GM23338 (cell line): ENCODE data around the gene C1orf116. TPM values are rescaled to one million over a fixed set of nuclear protein-coding genes. Genes with fewer than 3 reads are reported as not detected.

Source experiments
- ATAC-seq: fragments of 200-7000 bp; cut with Tn5 transposase; 3 replicates; pipeline ENCODE4 v1.9.1; 2020
- DNase-seq: peaks from one replicate; pipeline ENCODE4 v3.0.0-alpha.2; 2015; ENCODE audit warnings: low spot score
- H2AFZ ChIP-seq: fragments of 200-600 bp; sonication (generic); 2 replicates; pipeline ENCODE4 v1.8.0; 2016; ENCODE audit warnings: antibody characterized with exemption, mild to moderate bottlenecking, moderate library complexity
- H3F3A ChIP-seq: fragments of 200-600 bp; sonication (generic); replicated peaks from 2 replicates; pipeline ENCODE4 v1.8.0; 2017; ENCODE audit warnings: antibody characterized with exemption, mixed run types, low read depth
- H3K27ac ChIP-seq: fragments of 200-600 bp; sonication (generic); 2 replicates; pipeline ENCODE4 v1.6.1; 2016; ENCODE audit warnings: low read depth
- H3K27me3 ChIP-seq: fragments of 200-600 bp; sonication (generic); 2 replicates; pipeline ENCODE4 v1.8.0; 2016; ENCODE audit warnings: mild to moderate bottlenecking, mixed run types, moderate library complexity; ENCODE audit not compliant: insufficient read depth
- H3K36me3 ChIP-seq: fragments of 200-600 bp; sonication (generic); 2 replicates; pipeline ENCODE4 v1.8.0; 2016; ENCODE audit warnings: mild to moderate bottlenecking; ENCODE audit not compliant: insufficient read depth
- H3K4me1 ChIP-seq: fragments of 200-600 bp; sonication (generic); 2 replicates; pipeline ENCODE4 v1.8.0; 2016; ENCODE audit warnings: mild to moderate bottlenecking, moderate library complexity; ENCODE audit not compliant: insufficient read depth
- H3K4me2 ChIP-seq: fragments of 200-600 bp; sonication (generic); 2 replicates; pipeline ENCODE4 v1.7.1; 2017; ENCODE audit warnings: mixed run types
- H3K4me3 ChIP-seq: fragments of 200-600 bp; sonication (generic); 2 replicates; pipeline ENCODE4 v1.6.1; 2016; ENCODE audit warnings: mixed run types
- H3K79me2 ChIP-seq: fragments of 200-600 bp; sonication (generic); replicated peaks from 2 replicates; pipeline ENCODE4 v1.8.0; 2017; ENCODE audit warnings: mild to moderate bottlenecking; ENCODE audit not compliant: insufficient read depth
- H3K9me2 ChIP-seq: fragments of 200-600 bp; sonication (generic); 2 replicates; pipeline ENCODE4 v1.8.0; 2017; ENCODE audit not compliant: insufficient read depth
- H4K20me1 ChIP-seq: fragments of 200-600 bp; sonication (generic); replicated peaks from 2 replicates; pipeline ENCODE4 v1.8.0; 2017; ENCODE audit warnings: mild to moderate bottlenecking; ENCODE audit not compliant: insufficient read depth
- H3K27ac Mint-ChIP-seq: 2 replicates; pipeline ENCODE4 v1.8.0; 2020; ENCODE audit warnings: inconsistent platforms, mild to moderate bottlenecking, moderate library complexity, mixed read lengths
- H3K27me3 Mint-ChIP-seq: 3 replicates; pipeline ENCODE4 v1.8.0; 2022; ENCODE audit warnings: low read depth, mild to moderate bottlenecking, moderate library complexity, mixed read lengths, inconsistent platforms; ENCODE audit not compliant: insufficient read depth, poor library complexity
- H3K36me3 Mint-ChIP-seq: 3 replicates; pipeline ENCODE4 v1.8.0; 2021; ENCODE audit warnings: low read depth, mild to moderate bottlenecking, inconsistent platforms, moderate library complexity, mixed read lengths
- H3K4me1 Mint-ChIP-seq: 3 replicates; pipeline ENCODE4 v1.8.0; 2020; ENCODE audit warnings: mild to moderate bottlenecking, inconsistent platforms, mixed read lengths
- H3K4me3 Mint-ChIP-seq: 3 replicates; pipeline ENCODE4 v1.8.0; 2021; ENCODE audit warnings: moderate library complexity, mild to moderate bottlenecking, inconsistent platforms, mixed read lengths
- H3K9me3 Mint-ChIP-seq: 3 replicates; pipeline ENCODE4 v1.8.0; 2020; ENCODE audit warnings: moderate library complexity, mild to moderate bottlenecking, inconsistent platforms, mixed read lengths
- CREB1 ChIP-seq: fragments of 250-450 bp; sonication (Bioruptor Pico); IDR thresholded peaks from 2 replicates; pipeline ENCODE4 v1.5.0; 2020; ENCODE audit warnings: low read depth, mild to moderate bottlenecking, moderate library complexity
- ETS1 ChIP-seq: IDR thresholded peaks from 2 replicates; pipeline ENCODE4 v1.6.1; 2016; ENCODE audit warnings: antibody characterized with exemption
- EZH2 ChIP-seq: fragments of 200-600 bp; sonication (generic); IDR thresholded peaks from one replicate; pipeline ENCODE4 v1.8.0; 2017; ENCODE audit warnings: antibody characterized with exemption, mild to moderate bottlenecking, low read depth; ENCODE audit not compliant: unreplicated experiment
- EZH2phosphoT487 ChIP-seq: fragments of 200-600 bp; sonication (generic); IDR thresholded peaks from one replicate; pipeline ENCODE4 v1.8.1; 2018; ENCODE audit warnings: antibody characterized with exemption; ENCODE audit not compliant: unreplicated experiment
- NANOG ChIP-seq: IDR thresholded peaks from 2 replicates; pipeline ENCODE4 v1.6.1; 2016; ENCODE audit warnings: antibody characterized with exemption, borderline replicate concordance
- ZNF114 ChIP-seq: fragments of 250-450 bp; sonication (Bioruptor Pico); IDR thresholded peaks from 2 replicates; pipeline ENCODE4 v1.5.0; 2020; ENCODE audit warnings: mild to moderate bottlenecking, moderate library complexity
- ZNF462 ChIP-seq: fragments of 250-450 bp; sonication (Bioruptor Pico); IDR thresholded peaks from 2 replicates; pipeline ENCODE4 v1.5.0; 2020; ENCODE audit warnings: mild to moderate bottlenecking, moderate library complexity
- polyA plus RNA-seq: library from polyadenylated mRNA; unstranded; fragments of >200 nt; fragmentation: Nextera tagmentation; extraction: Ambion mirVana; gene quantifications from 2 replicates; pipeline ENCODE4 v1.2.1, GENCODE V29; 2016
- total RNA-seq: library from RNA; depleted of rRNA; stranded (reverse); fragments of >200 nt; shearing (Covaris generic); gene quantifications from 2 replicates; pipeline ENCODE4 v1.2.3, GENCODE V29; 2014

The C1orf116 gene
- total and polyA plus RNA-seq, 2 experiments from 2014 or later = 2.3 to 5.3 TPM

- peak; percentile 69 for TF ChIP-seq ZNF462 (CRISPR knock-in tag)
Observed at GRCh38 chr1:207004931-207005830, 27.4 kb downstream of the C1orf116 start (continued).

- Histone ChIP-seq H3K27me3 (no peaks in the 10 kb centered on the region), H3K27ac (no peak overlapping the region), H3K4me2 (no peak overlapping the region), H3K9me2 (no peaks in the 10 kb centered on the region), H3K4me3 (no peak overlapping the region), H3K36me3 (no peaks in the 10 kb centered on the region), H4K20me1 (no peaks in the 10 kb centered on the region), H3K4me1 (no peaks in the 10 kb centered on the region), H3F3A (no peaks in the 10 kb centered on the region), H3K79me2 (no peaks in the 10 kb centered on the region), H2AFZ (no peak overlapping the region)
- ATAC-seq (peak; percentile 39), DNase-seq (no peak)
- H3K36me3 Mint-ChIP-seq = no peaks in the 10 kb centered on the region
- H3K4me1 Mint-ChIP-seq = peaks cover 8% of the 10 kb centered on the region; the same call in 2 of the 3 replicates
- H3K9me3 Mint-ChIP-seq = no peaks in the 10 kb centered on the region
- peaks cover 3% of the 10 kb centered on the region for H3K27me3 Mint-ChIP-seq
- H3K27ac Mint-ChIP-seq = no peak overlapping the region
- no peak overlapping the region for H3K4me3 Mint-ChIP-seq
- TF ChIP-seq EZH2 (no peak), ZNF462 (CRISPR knock-in tag) (no peak), EZH2phosphoT487 (no peak), ETS1 (no peak), NANOG (no peak), ZNF114 (CRISPR knock-in tag) (no peak), CREB1 (no peak)
Observed at GRCh38 chr1:207003210-207003609, 29.3 kb downstream of the C1orf116 start.
